Heart left ventricle (tissue), 16 donors: Measurements from ENCODE around the gene CDK5RAP3. TPM values are rescaled to one million over a fixed set of nuclear protein-coding genes. Genes with fewer than 3 reads are reported as not detected.

Experiments used
- ATAC-seq, 4 donors: fragments of 200-7000 bp; cut with Tn5 transposase; one replicate each; pipeline ENCODE4 v1.9.1; 2020 to 2022; ENCODE audit warnings: moderate library complexity in 4 of 4, mild to moderate bottlenecking in 3 of 4, moderate number of reproducible peaks in 1 of 4
- DNase-seq, 5 donors: peaks; one replicate each; pipeline ENCODE4 v3.0.0-alpha.2; 2020
- H3K27ac ChIP-seq, 12 donors: fragments of 200-600 bp; sonication (generic) in 4 of 12; one replicate each; pipeline versions ENCODE4 v1.5.0 to v1.8.0; 2016 to 2022; ENCODE audit warnings: mild to moderate bottlenecking in 2 of 12
- H3K27me3 ChIP-seq, 9 donors: fragments of 200-600 bp; sonication (generic) in 2 of 9; one replicate each; pipeline versions ENCODE4 v1.5.1 to v1.8.0; 2016 to 2022; ENCODE audit warnings: mild to moderate bottlenecking in 3 of 9
- H3K36me3 ChIP-seq, 9 donors: fragments of 200-600 bp; sonication (generic) in 2 of 9; one replicate each; pipeline versions ENCODE4 v1.5.0 to v1.8.0; 2018 to 2022; ENCODE audit warnings: mild to moderate bottlenecking in 2 of 9
- H3K4me1 ChIP-seq, 12 donors: fragments of 200-600 bp; sonication (generic) in 4 of 12; one replicate each; pipeline versions ENCODE4 v1.5.0 to v1.8.0; 2016 to 2022; ENCODE audit warnings: mild to moderate bottlenecking in 3 of 12
- H3K4me3 ChIP-seq, 12 donors: fragments of 200-600 bp; sonication (generic) in 4 of 12; one replicate each; pipeline versions ENCODE4 v1.5.0 to v1.8.0; 2017 to 2022; ENCODE audit warnings: mild to moderate bottlenecking in 9 of 12, moderate library complexity in 4 of 12
- H3K9me3 ChIP-seq, 12 donors: fragments of 200-600 bp; sonication (generic) in 4 of 12; one replicate each; pipeline versions ENCODE4 v1.5.0 to v1.8.0; 2016 to 2022; ENCODE audit warnings: mild to moderate bottlenecking in 1 of 12
- POLR2A ChIP-seq, 2 donors: fragments of 450-650 bp; IDR thresholded peaks; one replicate each; pipeline ENCODE4 v1.6.1; 2017; ENCODE audit warnings: antibody characterized with exemption in 2 of 2, mild to moderate bottlenecking in 2 of 2, moderate library complexity in 2 of 2
- WGBS, 4 donors: extraction: QIAGEN DNeasy Blood & Tissue Kit in 2 of 4; methylation state at CpG; one replicate each; pipeline versions ENCODE4 v1.1.5 to v1.1.7; 2013 to 2018; 5-methylcytosine and 5-hydroxymethylcytosine counted together
- intact Hi-C, 10 donors: fragments of 100-400 bp; cut with DNase I; formaldehyde crosslinking; loops; one replicate each; pipeline versions ENCODE4 v1.11.1 to v1.14.2; 2022
- polyA plus RNA-seq, 2 donors: library from polyadenylated mRNA; stranded (reverse); fragments of 200-250 nt; gene quantifications; one replicate each; pipeline ENCODE4 v1.2.3, GENCODE V29; 2013
- total RNA-seq, 9 donors: library from RNA; depleted of rRNA in 2 of 9; stranded (reverse); fragments of >200 nt in 2 of 9; fragmentation: NEBNext Ultra II Directional in 3 of 9; extraction: Animal tissue kit (Norgen Biotek cat#: 25700) in 3 of 9; gene quantifications; one replicate each; pipeline versions ENCODE4 v1.1.0 to v1.2.4, GENCODE V29; 2016 to 2023
- TF ChIP-seq, protein P1 (sequence below), 12 donors: fragments of 200-600 bp; sonication (generic) in 4 of 12; IDR thresholded peaks; one replicate each; pipeline versions ENCODE4 v1.5.0 to v1.8.0; 2018 to 2022; ENCODE audit warnings: antibody characterized with exemption in 12 of 12, mild to moderate bottlenecking in 5 of 12
- donor health status: ischemic (EF 13 %, LVEDD 7.1; RV severe dilation, severe dysfunction).
- donor health status: healthy with polysubstance abuse.
- donor health status: DM: no; HTN: yes; CAD: no.
- donor health status: DM: no; HTN: no; CAD: no.
- donor health status: ischemic (EF 25% LVEDD 6.9; RV normal size, moderate dysfunction).
- donor health status: ischemic (EF 25% LVEDD 5.7; RV mildly dilated, moderate dysfunction).
- donor health status: healthy.
- donor health status: DM: yes; HTN: yes; CAD: no.
- donor health status: ischemic (EF 35%, LVEDD 5.7; RV mildly dilated, moderate dysfunction).
- donor health status: nonischemic (EF 11% LVEDD 7.7; RV severe dilation, severe dysfunction).
- donor health status: DM: yes; HTN: yes; CAD: no.
- donor health status: PGD.
- donor health status: ischemic (EF 29% LVEDD 5.4; RV normal size, mild dysfunction).
- donor health status: nonischemic (EF 23%, LVEDD 6.1; RV moderate dilation, normal function).

The CDK5RAP3 gene
- total and polyA plus RNA-seq, 11 donors: 41.2 to 80.9 (median 53.8) TPM

DNA sequence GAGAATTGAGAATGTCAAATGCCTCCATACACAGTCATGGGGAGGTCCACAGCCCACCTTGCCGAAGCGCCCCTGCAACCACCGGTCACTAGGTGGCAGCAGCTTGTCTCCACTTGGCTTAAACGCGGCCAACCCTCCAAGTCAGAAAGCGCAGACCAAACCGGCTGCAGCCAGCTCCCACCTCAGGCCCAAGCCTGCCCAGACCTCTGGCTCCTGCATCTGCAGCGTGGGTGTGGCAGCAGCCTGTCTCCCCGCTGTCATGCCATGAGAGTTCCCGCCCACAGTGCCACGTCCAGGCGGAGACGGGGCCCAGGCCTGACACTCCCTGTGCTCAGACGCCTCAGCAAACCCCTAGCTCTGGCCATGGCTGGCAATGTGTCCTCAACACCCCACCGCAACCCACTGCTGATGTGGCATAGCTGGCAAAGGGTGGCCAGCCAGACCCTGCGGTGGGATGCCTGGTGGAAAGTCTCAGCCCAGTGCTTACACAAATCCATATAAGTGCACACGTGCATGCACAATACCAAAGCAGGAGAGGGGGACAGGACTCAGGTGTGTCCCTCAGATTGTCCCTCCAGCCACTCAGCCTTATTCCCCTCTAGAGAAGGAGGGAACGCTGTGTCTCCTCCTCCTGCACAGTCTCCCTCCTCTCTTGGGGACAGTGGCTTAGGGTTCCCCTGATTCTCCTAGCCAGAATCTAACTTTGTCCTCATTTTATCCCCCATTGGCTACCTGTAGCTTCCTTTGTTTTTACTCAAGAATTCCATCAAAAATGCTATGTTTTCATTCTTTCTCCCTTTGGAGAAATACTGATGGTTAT, 55.8 kb downstream of the CDK5RAP3 start:
- intact Hi-C loops: loop anchor here (1.0 to 10.0 kb wide), 7 partner anchors 22 to 591 kb away; partner anchors contain the start of genes HOXB8 (in 5 of the 10), HOXB7 (in 3 of the 10), NFE2L1 (in 2 of the 10) and CBX1 (in 1 of the 10)
- Histone ChIP-seq H3K27ac (peak overlapping the region in 4 of 12 donors; percentile 3 to 81 (median 26)), H3K4me1 (peaks cover 6 to 50% (median 42%) of the 10 kb centered on the region in 12 donors), H3K36me3 (peaks cover 0 to 3% (median 0%) of the 10 kb centered on the region in 9 donors), H3K9me3 (no peaks in the 10 kb centered on the region), H3K4me3 (no peak overlapping the region), H3K27me3 (peaks cover 0 to 20% (median 0%) of the 10 kb centered on the region in 9 donors)
- TF ChIP-seq POLR2A (IDR thresholded peaks at IDR 0.05): no peak
- TF ChIP-seq, protein P1, sequence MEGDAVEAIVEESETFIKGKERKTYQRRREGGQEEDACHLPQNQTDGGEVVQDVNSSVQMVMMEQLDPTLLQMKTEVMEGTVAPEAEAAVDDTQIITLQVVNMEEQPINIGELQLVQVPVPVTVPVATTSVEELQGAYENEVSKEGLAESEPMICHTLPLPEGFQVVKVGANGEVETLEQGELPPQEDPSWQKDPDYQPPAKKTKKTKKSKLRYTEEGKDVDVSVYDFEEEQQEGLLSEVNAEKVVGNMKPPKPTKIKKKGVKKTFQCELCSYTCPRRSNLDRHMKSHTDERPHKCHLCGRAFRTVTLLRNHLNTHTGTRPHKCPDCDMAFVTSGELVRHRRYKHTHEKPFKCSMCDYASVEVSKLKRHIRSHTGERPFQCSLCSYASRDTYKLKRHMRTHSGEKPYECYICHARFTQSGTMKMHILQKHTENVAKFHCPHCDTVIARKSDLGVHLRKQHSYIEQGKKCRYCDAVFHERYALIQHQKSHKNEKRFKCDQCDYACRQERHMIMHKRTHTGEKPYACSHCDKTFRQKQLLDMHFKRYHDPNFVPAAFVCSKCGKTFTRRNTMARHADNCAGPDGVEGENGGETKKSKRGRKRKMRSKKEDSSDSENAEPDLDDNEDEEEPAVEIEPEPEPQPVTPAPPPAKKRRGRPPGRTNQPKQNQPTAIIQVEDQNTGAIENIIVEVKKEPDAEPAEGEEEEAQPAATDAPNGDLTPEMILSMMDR (IDR thresholded peaks at IDR 0.05): peak; percentile 75 to 95 (median 87)
- DNase-seq (peak; percentile 86 to 90 (median 89)), ATAC-seq (peak; percentile 34 to 67 (median 48))
- 20 to 27% (median 23%) methylated on average over 10 to 18 of the region's 18 CpGs for WGBS, 4 donors

GRCh38 chr17:48027322-48027981, 56.5 kb downstream of the CDK5RAP3 start:
- ATAC-seq (no peak), DNase-seq (no peak)
- H3K9me3 ChIP-seq: no peaks in the 10 kb centered on the region
- TF ChIP-seq, protein P1 (IDR thresholded peaks at IDR 0.05): no peak
- no peak for TF ChIP-seq POLR2A (IDR thresholded peaks at IDR 0.05)
- peaks cover 0 to 20% (median 0%) of the 10 kb centered on the region in 9 donors for H3K27me3 ChIP-seq
- 70 to 85% (median 75%) methylated on average over 11 to 12 of the region's 12 CpGs for WGBS, 4 donors
- peaks cover 0 to 8% (median 0%) of the 10 kb centered on the region in 9 donors for H3K36me3 ChIP-seq
- no peak overlapping the region for H3K27ac ChIP-seq
- no peak overlapping the region for H3K4me3 ChIP-seq
- intact Hi-C loops: loop anchor here in 8 of 10 donors (2.0 to 10.0 kb wide), 5 partner anchors 47 to 590 kb away; partner anchors contain the start of genes HOXB8 (in 5 of the 8), HOXB7 (in 3 of the 8) and CBX1 (in 1 of the 8)
- peaks cover 6 to 50% (median 42%) of the 10 kb centered on the region in 12 donors for H3K4me1 ChIP-seq

DNA sequence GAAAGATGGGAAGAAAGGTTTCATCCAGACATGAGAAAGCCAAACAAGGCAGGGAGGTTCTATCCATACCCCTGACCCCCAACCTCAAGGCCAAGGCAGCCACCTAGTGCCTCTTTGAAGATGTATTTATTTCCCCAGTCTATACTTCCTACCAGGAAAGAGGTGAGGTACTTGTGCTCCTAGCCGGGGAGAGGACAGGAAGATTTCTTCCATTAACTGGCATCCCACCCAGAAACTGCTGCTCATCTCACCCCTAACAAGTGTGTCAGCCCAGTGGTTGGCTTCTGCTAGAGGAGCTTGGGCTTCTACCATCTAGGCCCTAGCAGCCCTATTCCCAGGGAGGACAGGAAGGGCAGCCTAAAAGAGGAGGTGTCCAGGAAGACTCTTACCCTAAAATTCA, 57.8 kb downstream of the CDK5RAP3 start:
- 71 to 85% (median 76%) methylated on average over 1 of the region's 1 CpG for WGBS, 4 donors

More for the DNA sequence above, 57.8 kb downstream of the CDK5RAP3 start:
- Histone ChIP-seq H3K4me3 (no peak overlapping the region), H3K27me3 (peaks cover 0 to 8% (median 0%) of the 10 kb centered on the region in 9 donors), H3K27ac (no peak overlapping the region), H3K36me3 (peaks cover 0 to 13% (median 0%) of the 10 kb centered on the region in 9 donors), H3K9me3 (no peaks in the 10 kb centered on the region), H3K4me1 (peaks cover 6 to 39% (median 34%) of the 10 kb centered on the region in 12 donors)
- ATAC-seq: no peak
- intact Hi-C loops: loop anchor here in 5 of 10 donors (5.0 to 10.0 kb wide), 2 partner anchors 586 to 589 kb away; partner anchors contain the start of genes HOXB8 (in 5 of the 5) and HOXB7 (in 3 of the 5)
- TF ChIP-seq POLR2A (IDR thresholded peaks at IDR 0.05): no peak
- TF ChIP-seq, protein P1 (IDR thresholded peaks at IDR 0.05): no peak
- DNase-seq: no peak
